Measurements from ENCODE around the gene RGS11.
"Not testable (repeated sequence)": the region's sequence is repeated elsewhere in the genome, so short reads cannot be mapped to it uniquely, and the experiment has no call there.

RGS11 gene

GRCh38 chr16:261031-261691, 14.6 kb downstream of the RGS11 start:
- peak; percentile 65 for DNase-seq

DNA sequence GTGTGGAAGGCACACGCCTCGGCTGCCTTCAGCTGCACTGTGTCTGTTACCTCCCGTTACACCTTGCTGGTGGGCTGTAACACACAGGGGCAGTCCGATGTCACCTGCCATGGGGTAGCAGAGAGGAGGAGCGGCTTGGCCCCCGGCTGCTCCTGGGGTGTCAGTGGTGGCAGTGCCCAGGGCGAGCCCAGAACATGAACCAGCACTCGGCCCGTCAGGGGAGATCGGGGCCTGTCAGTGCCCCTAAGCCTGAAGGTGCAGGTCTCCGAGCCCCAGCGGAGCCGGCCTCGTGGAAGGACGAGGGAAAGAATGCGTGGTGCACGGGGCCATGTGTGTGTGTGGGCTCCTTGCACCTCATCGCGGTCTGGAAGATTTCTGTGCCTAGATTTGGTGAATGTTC, 15.4 kb downstream of the RGS11 start:
- no peak for DNase-seq

GRCh38 chr16:259814-260253, 15.9 kb downstream of the RGS11 start:
- DNase-seq = no peak

DNA sequence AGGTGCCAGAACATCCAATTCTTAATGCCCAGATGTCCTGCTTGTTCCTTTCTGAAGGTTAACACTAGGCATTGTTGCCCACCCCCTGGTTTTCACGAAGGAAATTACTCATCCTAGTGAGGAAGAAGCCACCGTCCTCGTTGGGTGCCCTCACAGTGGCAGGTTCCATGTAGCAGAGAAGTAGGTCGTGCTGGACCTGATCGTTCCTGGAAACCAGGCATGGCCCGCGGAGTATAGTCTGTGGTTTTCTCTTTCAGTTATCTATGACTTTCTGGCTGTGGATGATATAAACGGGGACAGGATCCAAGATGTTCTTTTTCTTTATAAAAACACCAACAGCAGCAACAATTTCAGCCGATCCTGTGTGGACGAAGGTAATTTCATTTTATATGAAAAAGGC, 16.5 kb downstream of the RGS11 start:
- DNase-seq = no peak

GRCh38 chr16:258091-258490, 17.7 kb downstream of the RGS11 start:
- DNase-seq = not testable (repeated sequence)

DNA sequence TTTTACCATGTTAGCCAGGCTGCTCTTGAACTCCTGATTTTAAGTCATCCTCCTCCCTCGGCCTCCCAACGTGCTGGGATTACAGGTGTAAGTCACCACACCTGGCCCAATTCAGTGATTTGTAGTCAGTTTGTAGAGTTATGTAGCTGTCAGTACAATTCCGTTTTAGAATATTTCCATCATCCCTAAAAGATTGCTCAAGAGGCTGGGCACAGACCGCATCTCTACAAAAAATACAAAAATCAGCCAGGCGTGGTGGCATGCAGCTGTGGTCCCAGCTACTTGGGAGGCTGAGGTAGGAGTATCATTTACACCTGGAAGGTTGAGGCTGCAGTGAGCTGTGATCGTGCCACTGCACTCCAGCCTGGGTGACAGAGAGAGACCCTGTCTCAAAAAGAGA, 20.6 kb downstream of the RGS11 start:
- no peak for DNase-seq

DNA sequence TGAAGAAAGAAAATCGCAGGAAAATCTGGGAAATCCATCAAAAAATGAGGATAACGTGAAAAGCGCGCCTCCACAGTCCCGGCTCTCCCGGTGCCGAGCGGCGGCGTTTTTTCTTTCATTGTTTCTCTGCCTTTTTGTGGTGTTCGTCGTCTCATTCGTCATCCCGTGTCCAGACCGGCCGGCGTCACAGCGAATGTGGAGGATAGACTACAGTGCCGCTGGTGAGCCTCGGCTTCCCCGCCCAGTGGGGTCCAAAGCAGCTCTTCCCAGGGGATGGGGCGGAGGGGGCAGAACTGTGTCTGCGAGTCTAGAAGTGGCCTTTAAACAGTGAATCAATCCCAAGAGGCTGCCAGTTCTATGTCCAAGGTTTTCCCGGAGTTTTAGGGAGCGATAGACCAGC, 21.3 kb downstream of the RGS11 start:
- no peak for DNase-seq

DNA sequence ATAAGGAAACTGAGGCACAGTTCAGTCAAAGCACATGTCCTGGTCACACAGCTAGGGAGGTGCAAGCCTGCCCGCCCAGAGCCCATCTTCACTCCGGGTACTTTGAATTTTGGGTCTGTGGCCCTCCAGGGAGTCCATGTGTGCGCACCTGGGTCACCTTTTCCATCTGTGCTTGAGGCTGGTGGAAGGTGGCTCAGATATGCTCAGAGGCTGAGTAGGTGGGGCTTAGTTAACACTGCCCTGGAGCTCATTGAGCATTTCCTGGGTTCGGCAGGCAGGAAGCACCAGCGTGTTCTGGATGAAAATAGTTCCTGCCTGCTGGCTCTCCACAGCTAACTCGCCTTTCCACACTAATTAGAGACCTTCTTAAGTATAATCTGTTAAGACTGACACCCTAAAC, 21.9 kb downstream of the RGS11 start:
- DNase-seq = no peak

DNA sequence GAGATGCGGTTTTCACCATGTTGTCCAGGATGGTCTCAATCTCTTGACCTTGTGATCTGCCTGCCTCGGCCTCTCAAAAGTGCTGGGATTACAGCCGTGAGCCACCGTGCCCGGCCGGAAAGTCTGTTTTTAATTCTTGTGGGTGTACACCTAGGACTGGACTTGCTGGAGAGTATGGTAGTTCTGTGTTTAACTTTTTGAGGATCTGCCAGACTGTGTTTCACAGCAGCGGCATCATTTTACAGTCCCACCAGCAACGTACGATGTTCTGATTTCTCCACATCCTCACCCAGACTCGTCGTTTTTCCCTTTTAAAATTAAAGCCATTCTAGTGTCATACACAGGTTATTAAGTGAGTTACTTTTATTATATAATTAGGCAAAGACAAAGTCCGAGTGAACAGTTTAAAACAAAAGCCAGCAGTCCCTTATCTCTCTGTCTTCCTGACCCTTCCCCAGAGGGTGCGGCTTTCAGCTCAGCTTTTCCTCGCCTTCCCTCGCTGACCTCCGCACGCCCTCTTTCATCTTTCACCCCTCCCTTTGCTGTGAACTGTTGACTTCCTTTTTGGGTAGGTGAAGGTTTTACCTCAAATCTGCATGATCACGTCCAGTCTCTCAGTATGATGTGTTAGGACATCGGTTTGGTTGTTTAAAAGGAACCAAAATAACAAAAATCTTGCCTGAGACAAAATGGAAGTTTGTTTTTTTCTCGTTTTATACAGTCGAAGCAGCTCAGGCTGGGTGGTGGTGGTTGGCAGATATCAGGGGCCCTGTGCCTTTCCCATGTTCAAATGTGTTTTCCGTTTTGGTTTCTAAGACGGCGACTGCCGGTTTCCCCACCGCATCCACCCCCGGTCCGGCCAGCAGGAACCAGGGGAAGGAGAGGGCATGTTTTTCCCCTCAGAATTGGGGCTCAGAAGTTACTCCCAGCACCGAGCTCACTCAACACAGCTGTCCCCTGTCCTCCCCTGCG, 23.1 kb downstream of the RGS11 start:
- DNase-seq = no peak

DNA sequence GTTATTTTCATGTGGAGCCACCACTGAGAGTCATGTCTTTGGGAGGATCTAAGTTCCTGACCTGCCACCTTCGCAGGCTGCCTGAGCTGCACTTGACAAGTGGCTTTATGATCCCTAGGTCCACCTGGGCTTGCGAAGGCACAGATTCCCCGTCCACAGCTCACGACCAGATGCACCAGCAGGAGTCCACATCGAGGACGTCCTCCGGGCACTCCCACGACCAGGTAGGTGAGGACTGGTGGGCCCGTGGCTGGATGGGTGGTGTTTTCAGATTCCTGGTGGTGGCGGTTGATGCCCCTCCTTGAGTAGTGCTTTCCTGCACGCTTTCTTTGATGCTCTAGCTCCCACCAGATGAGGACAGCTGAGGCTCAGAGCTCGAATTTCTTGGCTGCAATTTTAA, 26.3 kb downstream of the RGS11 start:
- no peak for DNase-seq

DNA sequence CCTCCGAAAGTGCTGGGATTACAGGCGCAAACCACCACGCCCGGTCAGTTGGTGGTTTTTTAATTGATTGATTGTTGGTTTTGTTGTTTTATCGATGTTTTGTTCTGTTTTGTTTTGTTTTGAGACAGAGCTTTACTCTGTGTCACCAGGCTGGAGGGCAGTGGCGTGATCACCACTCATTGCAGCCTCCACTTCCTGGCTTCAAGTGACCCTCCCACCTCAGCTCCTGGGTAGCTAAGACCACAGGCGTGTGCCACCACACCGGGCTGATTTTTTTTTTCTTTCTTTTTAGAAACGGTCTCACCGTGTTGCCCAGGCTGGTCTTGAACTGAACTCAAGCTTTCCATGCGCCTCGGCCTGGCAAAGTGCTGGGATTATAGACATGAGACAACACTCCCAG, 28.7 kb downstream of the RGS11 start:
- no peak for DNase-seq

GRCh38 chr16:245105-245504, 30.6 kb downstream of the RGS11 start:
- no peak for DNase-seq

GRCh38 chr16:243348-243747, 32.4 kb downstream of the RGS11 start:
- no peak for DNase-seq

DNA sequence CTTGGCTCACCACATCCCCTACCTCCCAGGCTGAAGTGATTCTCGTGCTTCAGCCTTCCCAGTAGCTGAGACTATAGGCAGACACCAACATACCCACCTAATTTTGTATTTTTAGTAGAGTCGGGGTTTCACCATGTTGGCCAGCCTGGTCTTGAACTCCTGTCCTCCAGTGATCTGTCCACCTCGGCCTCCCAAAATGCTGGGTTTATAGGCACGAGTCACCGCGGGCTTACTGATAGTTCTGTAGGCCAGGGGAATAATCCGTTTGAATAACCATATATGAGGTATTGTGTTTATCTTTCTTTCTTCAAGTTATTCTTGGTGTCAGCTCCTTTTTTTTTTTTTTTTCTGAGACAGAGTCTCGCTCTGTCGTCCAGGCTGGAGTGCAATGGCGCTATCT, 33.5 kb downstream of the RGS11 start:
- no peak for DNase-seq

- no peak for DNase-seq
Measured at GRCh38 chr16:240559-240958, 35.2 kb downstream of the RGS11 start.

- no peak for DNase-seq
Measured at GRCh38 chr16:239948-240277, 35.8 kb downstream of the RGS11 start.

- DNase-seq = peak; percentile 69
Measured at GRCh38 chr16:234468-235305, 41.1 kb downstream of the RGS11 start, which contains the start of gene FAM234A. TSS of gene FAM234A (plus strand) at chr16:234821. CDS start at chr16:254414, 19,593 bp downstream.

DNA sequence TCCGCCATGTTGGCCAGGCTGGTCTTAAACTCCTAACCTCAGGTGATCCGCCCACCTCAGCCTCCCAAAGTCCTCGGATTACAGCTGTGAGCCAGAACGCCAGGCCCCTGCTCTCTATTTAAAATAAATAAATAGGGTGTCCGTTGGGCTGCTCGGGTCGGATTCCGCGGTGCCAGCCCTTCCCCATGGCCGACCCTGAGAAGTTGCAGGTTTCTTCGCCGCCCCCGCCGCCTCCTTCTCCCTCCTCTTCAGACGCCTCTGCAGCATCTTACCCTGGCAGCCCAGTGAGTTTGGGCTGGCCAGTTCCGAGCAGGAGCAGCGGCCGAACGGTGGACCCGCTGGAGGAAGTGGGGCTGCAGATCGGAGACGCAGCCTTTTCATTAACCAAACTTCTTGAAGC, 44.8 kb downstream of the RGS11 start:
- DNase-seq = no peak

GRCh38 chr16:230351-230750, 45.4 kb downstream of the RGS11 start:
- DNase-seq = not testable (repeated sequence)

DNA sequence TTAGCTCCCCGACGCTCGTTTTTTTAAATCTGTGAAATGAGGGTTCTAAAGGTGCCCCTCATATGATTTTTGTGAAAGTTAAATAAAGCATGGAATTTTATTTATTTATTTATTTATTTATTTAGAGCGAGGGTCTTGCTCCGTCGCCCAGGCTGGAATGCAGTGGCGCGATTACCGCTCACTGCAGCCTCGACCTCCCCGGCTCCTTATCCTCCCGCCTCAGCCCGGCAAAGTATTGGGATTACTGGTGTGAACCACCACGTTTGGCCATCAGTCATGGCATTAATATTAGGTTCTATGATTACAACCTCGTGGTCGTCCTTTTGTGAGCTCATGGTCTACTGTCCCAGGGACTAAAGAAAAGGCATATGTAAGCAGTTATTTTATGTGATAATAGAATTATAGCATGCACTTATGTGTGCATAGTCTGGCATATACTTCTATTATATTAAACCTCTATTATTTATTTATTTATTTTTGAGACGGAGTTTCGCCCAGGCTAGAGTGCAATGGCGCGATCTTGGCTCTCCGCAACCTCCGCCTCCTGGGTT, 45.9 kb downstream of the RGS11 start:
- no peak for DNase-seq

- DNase-seq = peak; percentile 47
Measured at GRCh38 chr16:228852-229730, 46.7 kb downstream of the RGS11 start, which contains the start of gene LUC7L. TSS of gene LUC7L (minus strand) at chr16:229449. CDS start at chr16:229339, 110 bp downstream.
